ENCODE results near the gene TERB1.
"Not testable (repeated sequence)": the region's sequence is repeated elsewhere in the genome, so short reads cannot be mapped to it uniquely, and the experiment has no call there.

TERB1 gene

GRCh38 chr16:66814734-66815133 lies 13.3 kb upstream of the TERB1 start:
- no peak for DNase-seq (ENCODE audit: low read depth)

- no peak for DNase-seq (ENCODE audit: low read depth)
These were observed 9.7 kb upstream of the TERB1 start for GRCh38 chr16:66811043-66811442.

- no peak for DNase-seq (ENCODE audit: low read depth)
These were observed 9.0 kb upstream of the TERB1 start for GRCh38 chr16:66810391-66810790.

GRCh38 chr16:66809765-66810164 lies 8.4 kb upstream of the TERB1 start:
- DNase-seq (ENCODE audit: low read depth): no peak

- DNase-seq (ENCODE audit: low read depth): no peak
These were observed 775 bp upstream of the TERB1 start for GRCh38 chr16:66802159-66802558.

GRCh38 chr16:66800856-66801255 lies 528 bp downstream of the TERB1 start:
- no peak for DNase-seq (ENCODE audit: low read depth)

GRCh38 chr16:66798161-66798560 lies 3.2 kb downstream of the TERB1 start:
- DNase-seq (ENCODE audit: low read depth): peak; percentile 14

GRCh38 chr16:66793984-66794383 lies 7.4 kb downstream of the TERB1 start:
- not testable (repeated sequence) for DNase-seq (ENCODE audit: low read depth)

GRCh38 chr16:66790130-66790733 lies 11.2 kb downstream of the TERB1 start:
- DNase-seq (ENCODE audit: low read depth): no peak

- no peak for DNase-seq (ENCODE audit: low read depth)
These were observed 14.0 kb downstream of the TERB1 start for GRCh38 chr16:66787427-66787826.

GRCh38 chr16:66786551-66786950 lies 14.8 kb downstream of the TERB1 start:
- no peak for DNase-seq (ENCODE audit: low read depth)

GRCh38 chr16:66776457-66776856 lies 24.9 kb downstream of the TERB1 start:
- no peak for DNase-seq (ENCODE audit: low read depth)

- no peak for DNase-seq (ENCODE audit: low read depth)
These were observed 26.4 kb downstream of the TERB1 start for GRCh38 chr16:66774981-66775380.

GRCh38 chr16:66758086-66758485 lies 43.3 kb downstream of the TERB1 start:
- no peak for DNase-seq (ENCODE audit: low read depth)

- no peak for DNase-seq (ENCODE audit: low read depth)
These were observed 46.6 kb downstream of the TERB1 start for GRCh38 chr16:66754819-66755218.

GRCh38 chr16:66754211-66754610 lies 47.2 kb downstream of the TERB1 start:
- DNase-seq (ENCODE audit: low read depth): no peak

- no peak for DNase-seq (ENCODE audit: low read depth)
These were observed 48.4 kb downstream of the TERB1 start for GRCh38 chr16:66752958-66753357.

GRCh38 chr16:66752379-66752778 lies 49.0 kb downstream of the TERB1 start:
- no peak for DNase-seq (ENCODE audit: low read depth)

GRCh38 chr16:66751992-66752322 lies 49.4 kb downstream of the TERB1 start:
- DNase-seq (ENCODE audit: low read depth): no peak

- DNase-seq (ENCODE audit: low read depth): no peak
These were observed 49.9 kb downstream of the TERB1 start, which contains the start of gene DYNC1LI2 for GRCh38 chr16:66751303-66751991. Gene DYNC1LI2, minus strand, starts transcription at chr16:66751609. Its CDS starts 18 bp downstream, at chr16:66751591.

- DNase-seq (ENCODE audit: low read depth): no peak
These were observed 50.4 kb downstream of the TERB1 start for GRCh38 chr16:66751053-66751302.

- DNase-seq (ENCODE audit: low read depth): no peak
These were observed 50.9 kb downstream of the TERB1 start for GRCh38 chr16:66750279-66751052.

GRCh38 chr16:66746682-66747081 lies 54.7 kb downstream of the TERB1 start:
- no peak for DNase-seq (ENCODE audit: low read depth)

GRCh38 chr16:66746048-66746447 lies 55.3 kb downstream of the TERB1 start:
- DNase-seq (ENCODE audit: low read depth): no peak
